Liver (tissue), 3 donors: ENCODE measurements around the gene TTC39C.

Experiments
- ATF3 ChIP-seq: IDR thresholded peaks from 2 replicates; pipeline ENCODE4 v1.6.1; 2016; ENCODE audit warnings: antibody characterized with exemption
- CTCF ChIP-seq: fragments of 150-350 bp; IDR thresholded peaks from 2 replicates; pipeline ENCODE4 v1.5.1; 2017; ENCODE audit warnings: improper control_type of control experiment, low read depth, low read length; ENCODE audit not compliant: missing input control
- EGR1 ChIP-seq, 2 donors: IDR thresholded peaks; 2 replicates each; pipeline ENCODE4 v1.6.1; 2016 to 2018; ENCODE audit warnings: antibody characterized with exemption in 2 of 2, low read depth in 2 of 2
- FOXA1 ChIP-seq: IDR thresholded peaks from 2 replicates; pipeline ENCODE4 v1.6.1; 2016; ENCODE audit warnings: antibody characterized with exemption
- GABPA ChIP-seq, 2 donors: IDR thresholded peaks in 1 of 2; conservative IDR thresholded peaks in 1 of 2; 2 replicates each; pipeline ENCODE4 v1.6.1; 2016; ENCODE audit warnings: antibody characterized with exemption in 2 of 2, mild to moderate bottlenecking in 1 of 2, moderate library complexity in 1 of 2
- HNF4G ChIP-seq: IDR thresholded peaks from 2 replicates; pipeline ENCODE4 v1.6.1; 2016; ENCODE audit warnings: antibody characterized with exemption
- MAX ChIP-seq: IDR thresholded peaks from 2 replicates; pipeline ENCODE4 v1.6.1; 2016; ENCODE audit warnings: antibody characterized with exemption
- RAD21 ChIP-seq, 2 donors: IDR thresholded peaks; 2 replicates each; pipeline ENCODE4 v1.6.1; 2016; ENCODE audit warnings: antibody characterized with exemption in 2 of 2, mild to moderate bottlenecking in 2 of 2
- SP1 ChIP-seq: IDR thresholded peaks from 2 replicates; pipeline ENCODE4 v1.6.1; 2018; ENCODE audit warnings: antibody characterized with exemption, mild to moderate bottlenecking
- TAF1 ChIP-seq: conservative IDR thresholded peaks from 2 replicates; pipeline ENCODE4 v1.6.1; 2016; ENCODE audit warnings: antibody characterized with exemption, mild to moderate bottlenecking
- donor health status: healthy.
- donor health status: healthy.

- TF ChIP-seq CTCF (no peak), TAF1 (no peak), RAD21 (IDR thresholded peaks at IDR 0.05) (no peak), SP1 (no peak), EGR1 (IDR thresholded peaks at IDR 0.05; ENCODE audit: low read depth in 2 of 2) (no peak), GABPA (IDR thresholded peaks at IDR 0.05 in 1 of 2, conservative IDR thresholded peaks at IDR 0.05 in 1 of 2) (no peak), ATF3 (no peak), MAX (no peak), HNF4G (no peak), FOXA1 (no peak)
Observed at GRCh38 chr18:24009246-24009645, 5.3 kb upstream of the TTC39C start.
